Midbrain (tissue), 1 donor: ENCODE data around the gene SETD2.

Experiments
- DNase-seq: peaks from one replicate; lab custom pipeline; 2025; lab: John Stamatoyannopoulos, UW

SETD2 gene

GRCh38 chr3:47009225-47010110 lies 154.4 kb downstream of the SETD2 start:
- DNase-seq = peak; percentile 94

- no peak for DNase-seq
Measured at GRCh38 chr3:47008851-47009224, 155.1 kb downstream of the SETD2 start.

GRCh38 chr3:47008234-47008796 lies 155.6 kb downstream of the SETD2 start:
- DNase-seq = no peak

DNA sequence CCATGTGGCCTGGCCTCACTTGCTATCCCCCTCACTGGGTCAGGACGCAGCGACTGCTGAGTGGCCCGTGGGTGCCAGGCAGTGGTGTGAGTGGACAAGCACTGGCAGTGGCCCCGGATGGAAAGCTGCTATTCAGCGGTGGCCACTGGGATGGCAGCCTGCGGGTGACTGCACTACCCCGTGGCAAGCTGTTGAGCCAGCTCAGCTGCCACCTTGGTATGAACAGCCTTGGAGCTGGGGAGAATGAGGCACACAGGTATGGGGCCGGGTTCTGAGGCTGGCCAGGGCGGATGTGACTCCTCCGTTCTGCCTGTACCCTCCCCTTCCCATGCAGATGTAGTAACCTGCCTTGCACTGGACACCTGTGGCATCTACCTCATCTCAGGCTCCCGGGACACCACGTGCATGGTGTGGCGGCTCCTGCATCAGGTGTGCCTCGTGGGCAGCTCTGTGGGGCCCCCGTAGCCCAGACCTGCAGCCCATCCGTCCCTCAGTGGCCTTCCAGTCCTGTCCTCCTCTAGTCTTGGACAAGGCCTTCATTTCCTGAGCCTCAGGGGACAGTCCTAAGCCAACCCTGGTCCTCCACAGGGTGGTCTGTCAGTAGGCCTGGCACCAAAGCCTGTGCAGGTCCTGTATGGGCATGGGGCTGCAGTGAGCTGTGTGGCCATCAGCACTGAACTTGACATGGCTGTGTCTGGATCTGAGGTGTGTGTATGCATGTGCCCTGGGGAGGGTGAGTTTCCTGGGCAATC lies 156.3 kb downstream of the SETD2 start:
- DNase-seq = no peak

- no peak for DNase-seq
Measured at GRCh38 chr3:47007001-47007400, 156.9 kb downstream of the SETD2 start.

DNA sequence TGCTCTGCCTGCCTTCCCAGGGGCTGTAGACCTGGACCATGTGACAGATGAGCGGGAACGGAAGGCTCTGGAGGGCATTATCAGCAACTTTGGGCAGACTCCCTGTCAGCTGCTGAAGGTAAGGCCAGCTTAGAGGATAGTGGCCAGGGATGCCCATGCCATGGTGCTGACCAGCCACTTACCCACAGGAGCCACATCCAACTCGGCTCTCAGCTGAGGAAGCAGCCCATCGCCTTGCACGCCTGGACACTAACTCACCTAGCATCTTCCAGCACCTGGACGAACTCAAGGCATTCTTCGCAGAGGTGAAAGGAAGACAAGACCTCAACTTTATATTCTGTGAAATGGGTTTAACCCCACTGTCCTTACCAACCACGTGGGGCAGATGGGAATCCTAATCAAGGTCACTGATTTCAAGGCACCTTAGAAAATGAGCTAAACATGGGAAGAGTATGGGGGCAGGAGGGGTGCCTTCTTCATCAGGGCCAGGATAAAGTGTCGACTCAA lies 157.7 kb downstream of the SETD2 start:
- no peak for DNase-seq

DNA sequence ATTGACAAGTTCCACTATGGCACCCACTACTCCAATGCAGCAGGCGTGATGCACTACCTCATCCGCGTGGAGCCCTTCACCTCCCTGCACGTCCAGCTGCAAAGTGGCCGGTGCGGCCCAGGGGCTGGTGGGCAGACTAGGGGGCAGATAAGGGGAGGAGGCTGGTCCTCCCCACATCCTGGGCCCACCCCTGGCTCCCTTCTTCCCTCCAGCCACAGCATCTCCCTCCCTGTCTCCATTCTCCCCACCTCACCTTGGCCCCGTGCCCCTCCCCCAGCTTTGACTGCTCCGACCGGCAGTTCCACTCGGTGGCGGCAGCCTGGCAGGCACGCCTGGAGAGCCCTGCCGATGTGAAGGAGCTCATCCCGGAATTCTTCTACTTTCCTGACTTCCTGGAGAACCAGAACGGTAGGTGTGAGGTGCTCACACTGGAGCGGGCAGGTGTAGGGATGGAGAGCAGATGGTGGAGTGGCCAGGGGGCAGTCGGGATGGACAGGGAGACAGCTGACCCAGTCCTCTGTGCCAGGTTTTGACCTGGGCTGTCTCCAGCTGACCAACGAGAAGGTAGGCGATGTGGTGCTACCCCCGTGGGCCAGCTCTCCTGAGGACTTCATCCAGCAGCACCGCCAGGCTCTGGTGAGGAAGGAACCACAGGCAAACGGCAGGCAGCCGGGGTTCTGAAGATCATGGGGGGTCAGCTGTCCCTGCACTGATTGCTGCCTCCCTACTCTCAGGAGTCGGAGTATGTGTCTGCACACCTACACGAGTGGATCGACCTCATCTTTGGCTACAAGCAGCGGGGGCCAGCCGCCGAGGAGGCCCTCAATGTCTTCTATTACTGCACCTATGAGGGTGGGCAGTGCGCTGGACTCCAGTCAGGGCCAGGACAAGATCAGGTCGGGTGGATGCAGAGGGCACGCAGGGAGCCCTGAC lies 158.4 kb downstream of the SETD2 start:
- no peak for DNase-seq

DNA sequence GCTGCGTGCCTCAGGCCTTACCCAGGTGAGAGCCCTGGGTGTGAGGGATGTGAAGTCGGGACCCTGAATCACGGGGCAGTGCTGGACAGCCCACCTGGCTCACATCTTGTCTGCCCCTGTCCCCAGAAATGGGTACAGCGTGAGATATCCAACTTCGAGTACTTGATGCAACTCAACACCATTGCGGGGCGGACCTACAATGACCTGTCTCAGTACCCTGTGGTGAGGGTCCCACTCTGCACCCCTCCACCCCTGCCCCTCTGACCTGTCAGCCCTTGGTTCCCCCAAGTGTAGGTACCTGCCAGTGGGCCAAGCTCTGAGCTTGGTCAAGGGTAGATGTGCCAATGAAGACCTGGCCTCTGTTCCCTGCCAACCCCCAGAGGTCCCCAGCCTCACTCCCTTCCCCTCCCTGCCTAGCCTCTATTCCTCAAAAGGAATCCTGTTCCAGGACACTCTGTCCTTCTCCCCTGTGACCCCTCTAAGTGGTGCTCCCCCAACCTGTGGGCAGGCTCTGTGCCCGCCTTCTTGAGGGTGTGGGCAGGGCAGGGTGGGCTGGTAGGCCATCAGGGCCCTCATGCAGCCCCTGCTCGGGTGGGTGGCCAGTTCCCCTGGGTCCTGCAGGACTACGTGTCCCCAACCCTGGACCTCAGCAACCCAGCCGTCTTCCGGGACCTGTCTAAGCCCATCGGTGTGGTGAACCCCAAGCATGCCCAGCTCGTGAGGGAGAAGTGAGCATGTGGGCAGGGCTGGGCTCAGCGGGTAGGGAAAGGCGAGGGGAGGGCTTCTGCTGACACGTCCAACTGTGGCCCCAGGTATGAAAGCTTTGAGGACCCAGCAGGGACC lies 159.3 kb downstream of the SETD2 start:
- DNase-seq = no peak

GRCh38 chr3:47003461-47004368 lies 160.2 kb downstream of the SETD2 start:
- DNase-seq = no peak

DNA sequence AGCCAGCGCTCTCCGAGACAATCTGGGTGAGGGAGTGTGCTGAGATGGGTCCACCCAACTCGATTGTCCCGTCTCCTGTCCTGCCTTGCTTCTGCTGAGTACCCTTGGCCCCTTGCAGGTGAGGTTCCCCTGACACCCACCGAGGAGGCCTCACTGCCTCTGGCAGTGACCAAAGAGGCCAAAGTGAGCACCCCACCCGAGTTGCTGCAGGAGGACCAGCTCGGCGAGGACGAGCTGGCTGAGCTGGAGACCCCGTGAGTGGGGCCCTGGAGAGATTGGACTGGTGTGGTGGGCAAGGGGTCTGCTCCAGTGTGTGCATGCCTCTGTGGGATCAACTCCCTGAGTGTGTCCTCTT lies 160.9 kb downstream of the SETD2 start:
- DNase-seq = no peak

DNA sequence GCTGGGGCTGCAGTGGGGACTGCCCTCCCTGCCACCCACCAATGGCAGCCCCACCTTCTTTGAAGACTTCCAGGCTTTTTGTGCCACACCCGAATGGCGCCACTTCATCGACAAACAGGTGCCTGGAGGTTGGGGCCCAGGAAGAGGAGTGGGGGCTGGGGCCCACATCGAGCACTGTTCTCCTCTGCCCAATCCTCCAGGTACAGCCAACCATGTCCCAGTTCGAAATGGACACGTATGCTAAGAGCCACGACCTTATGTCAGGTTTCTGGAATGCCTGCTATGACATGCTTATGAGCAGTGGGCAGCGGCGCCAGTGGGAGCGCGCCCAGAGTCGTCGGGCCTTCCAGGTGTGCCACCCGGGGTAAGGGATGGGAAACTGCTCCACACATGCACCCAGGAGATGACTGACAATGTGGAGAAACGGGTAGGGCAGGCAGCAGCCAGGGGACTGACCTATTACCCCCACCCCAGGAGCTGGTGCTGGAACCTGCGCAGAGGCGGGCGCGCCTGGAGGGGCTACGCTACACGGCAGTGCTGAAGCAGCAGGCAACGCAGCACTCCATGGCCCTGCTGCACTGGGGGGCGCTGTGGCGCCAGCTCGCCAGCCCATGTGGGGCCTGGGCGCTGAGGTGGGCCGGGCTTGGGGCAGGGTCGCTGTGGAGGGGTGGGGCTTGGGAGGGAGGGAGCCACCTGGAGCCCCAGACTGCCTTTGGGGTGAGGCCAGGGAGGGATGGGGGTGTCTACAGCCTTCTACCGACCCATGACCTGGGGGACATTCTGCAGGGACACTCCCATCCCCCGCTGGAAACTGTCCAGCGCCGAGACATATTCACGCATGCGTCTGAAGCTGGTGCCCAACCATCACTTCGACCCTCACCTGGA lies 161.5 kb downstream of the SETD2 start:
- no peak for DNase-seq

- DNase-seq = no peak
Measured at GRCh38 chr3:47001731-47002170, 162.2 kb downstream of the SETD2 start.

- DNase-seq = no peak
Measured at GRCh38 chr3:47000922-47001730, 162.8 kb downstream of the SETD2 start.

DNA sequence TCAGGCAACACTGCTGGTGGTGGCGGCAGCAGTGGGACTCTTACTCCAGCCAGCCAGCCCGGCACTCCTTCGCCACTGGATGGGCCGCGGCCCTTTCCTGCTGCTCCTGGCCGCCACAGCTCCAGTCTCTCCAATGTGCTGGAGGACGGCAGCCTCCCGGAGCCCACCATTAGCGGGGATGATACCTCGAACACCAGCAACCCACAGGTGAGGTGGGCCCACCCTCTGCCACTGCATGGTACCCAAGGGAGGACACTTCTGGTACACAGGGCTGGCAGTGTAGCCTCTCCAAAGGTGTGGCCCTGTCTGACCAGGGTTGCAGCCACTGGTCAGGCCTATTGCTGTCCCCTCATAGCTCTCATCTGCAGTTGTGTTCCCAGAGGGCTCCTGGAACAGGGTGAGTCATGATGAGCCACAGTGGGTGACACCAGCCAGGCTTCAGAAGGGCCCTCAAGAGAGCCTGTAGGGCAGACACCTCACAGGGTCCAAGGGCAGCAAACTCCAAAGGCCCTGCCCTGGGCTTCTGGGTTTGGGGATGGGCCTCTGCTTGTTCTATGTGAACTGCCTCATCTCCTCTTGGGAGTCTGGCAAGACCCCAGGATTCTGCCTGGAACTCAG lies 163.6 kb downstream of the SETD2 start:
- DNase-seq = no peak

- no peak for DNase-seq
Measured at GRCh38 chr3:46999516-47000197, 164.3 kb downstream of the SETD2 start.

DNA sequence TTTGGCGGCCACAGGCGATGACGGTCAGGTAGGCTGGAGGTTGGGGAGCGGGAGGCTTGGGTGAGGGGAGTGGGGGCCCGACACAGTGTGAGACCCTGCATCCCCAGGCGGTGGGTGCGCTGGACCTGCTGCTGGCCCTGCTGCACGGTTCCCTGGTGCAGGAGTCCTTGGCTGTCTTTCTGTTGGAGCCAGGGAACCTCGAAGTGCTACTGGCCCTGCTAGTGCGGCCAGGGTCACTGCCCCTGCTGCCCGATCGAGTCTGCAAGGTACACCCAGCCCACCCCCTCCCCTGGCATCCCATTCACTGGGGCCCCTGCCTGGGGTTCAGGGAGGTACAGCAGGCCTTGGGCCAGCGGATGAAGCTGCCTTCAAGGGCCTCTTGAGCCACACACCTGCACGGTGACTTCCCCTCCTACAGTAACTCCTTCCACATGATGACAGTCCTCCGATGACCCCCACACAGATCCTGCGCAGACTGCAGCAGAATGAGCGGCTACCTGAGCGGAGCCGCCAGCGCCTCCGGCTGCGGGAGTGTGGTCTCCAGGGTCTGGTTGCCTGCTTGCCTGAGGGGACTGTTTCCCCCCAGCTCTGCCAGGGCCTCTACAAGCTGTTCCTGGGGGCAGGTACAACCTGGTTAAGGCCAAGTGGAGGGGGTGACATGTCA lies 164.9 kb downstream of the SETD2 start:
- DNase-seq = no peak
